Parathyroid adenoma (tissue), 2 donors: ENCODE measurements around the gene SPRYD3.

Source experiments
- H2AFZ ChIP-seq: fragments of 300-600 bp; sonication (generic); one replicate; pipeline ENCODE4 v1.7.0; 2017; ENCODE audit warnings: antibody characterized with exemption, mild to moderate bottlenecking
- H3K27ac ChIP-seq: fragments of 300-600 bp; sonication (generic); one replicate; pipeline ENCODE4 v1.7.0; 2017
- H3K27me3 ChIP-seq: fragments of 300-600 bp; sonication (generic); one replicate; pipeline ENCODE4 v1.7.0; 2017; ENCODE audit warnings: low read length; ENCODE audit not compliant: control insufficient read depth, insufficient read depth
- H3K36me3 ChIP-seq: fragments of 300-600 bp; sonication (generic); one replicate; pipeline ENCODE4 v1.7.0; 2017; ENCODE audit warnings: low read length; ENCODE audit not compliant: control insufficient read depth, insufficient read depth
- H3K4me1 ChIP-seq: fragments of 300-600 bp; sonication (generic); one replicate; pipeline ENCODE4 v1.7.0; 2017; ENCODE audit warnings: control low read depth
- H3K4me2 ChIP-seq: fragments of 300-600 bp; sonication (generic); one replicate; pipeline ENCODE4 v1.7.0; 2017; ENCODE audit warnings: low read length
- H3K4me3 ChIP-seq: fragments of 300-600 bp; sonication (generic); one replicate; pipeline ENCODE4 v1.7.0; 2017; ENCODE audit warnings: low read depth, low read length
- H3K79me2 ChIP-seq: fragments of 300-600 bp; sonication (generic); one replicate; pipeline ENCODE4 v1.7.0; 2017; ENCODE audit warnings: control low read depth
- H3K9ac ChIP-seq: fragments of 300-600 bp; sonication (generic); one replicate; pipeline ENCODE4 v1.7.0; 2017; ENCODE audit warnings: mild to moderate bottlenecking
- H3K9me3 ChIP-seq: fragments of 300-600 bp; sonication (generic); one replicate; pipeline ENCODE4 v1.7.0; 2017; ENCODE audit warnings: low read length; ENCODE audit not compliant: control insufficient read depth
- TF ChIP-seq, protein P1 (sequence below): fragments of 300-600 bp; sonication (generic); IDR thresholded peaks from one replicate; pipeline ENCODE4 v1.7.0; 2017; ENCODE audit warnings: antibody characterized with exemption, mild to moderate bottlenecking
- donor health status: primary hyperparathyroidism.

Gene SPRYD3

DNA sequence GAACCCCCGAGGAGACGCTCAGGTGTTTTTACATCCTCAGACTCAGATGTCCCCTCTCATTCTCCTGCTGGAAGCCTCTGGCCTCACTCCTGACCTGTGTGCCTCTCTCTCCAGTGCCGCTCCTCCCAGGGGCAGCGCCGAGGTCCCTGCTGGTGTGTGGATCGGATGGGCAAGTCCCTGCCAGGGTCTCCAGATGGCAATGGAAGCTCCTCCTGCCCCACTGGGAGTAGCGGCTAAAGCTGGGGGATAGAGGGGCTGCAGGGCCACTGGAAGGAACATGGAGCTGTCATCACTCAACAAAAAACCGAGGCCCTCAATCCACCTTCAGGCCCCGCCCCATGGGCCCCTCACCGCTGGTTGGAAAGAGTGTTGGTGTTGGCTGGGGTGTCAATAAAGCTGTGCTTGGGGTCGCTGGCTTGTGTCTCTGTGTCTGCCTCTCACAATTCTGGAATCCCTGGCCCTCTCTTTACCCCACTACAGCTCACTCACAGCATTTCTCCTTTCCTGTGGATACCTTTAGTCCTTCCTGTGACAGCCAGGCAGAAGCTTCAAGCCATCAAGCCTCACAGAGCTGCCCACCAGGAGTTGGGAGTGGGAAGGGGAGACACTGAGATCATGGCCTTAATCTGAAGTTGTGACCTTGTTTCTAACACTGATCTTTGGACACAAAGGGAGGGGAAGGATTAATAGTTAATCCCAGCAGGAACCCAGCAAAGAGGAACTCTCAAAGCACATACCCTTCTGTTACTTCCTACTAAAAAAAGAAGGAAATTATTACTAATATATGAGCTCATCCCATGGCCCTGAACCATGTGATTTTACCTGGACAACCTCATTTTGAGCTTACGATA, 23.0 kb upstream of the SPRYD3 start:
- Histone ChIP-seq H3K36me3 (no peaks in the 10 kb centered on the region), H3K4me2 (no peak overlapping the region), H3K4me3 (no peak overlapping the region), H2AFZ (no peak overlapping the region), H3K27ac (no peak overlapping the region), H3K79me2 (no peaks in the 10 kb centered on the region), H3K9ac (no peak overlapping the region), H3K27me3 (no peaks in the 10 kb centered on the region), H3K9me3 (no peaks in the 10 kb centered on the region), H3K4me1 (peaks cover 14% of the 10 kb centered on the region)
- TF ChIP-seq, protein P1, sequence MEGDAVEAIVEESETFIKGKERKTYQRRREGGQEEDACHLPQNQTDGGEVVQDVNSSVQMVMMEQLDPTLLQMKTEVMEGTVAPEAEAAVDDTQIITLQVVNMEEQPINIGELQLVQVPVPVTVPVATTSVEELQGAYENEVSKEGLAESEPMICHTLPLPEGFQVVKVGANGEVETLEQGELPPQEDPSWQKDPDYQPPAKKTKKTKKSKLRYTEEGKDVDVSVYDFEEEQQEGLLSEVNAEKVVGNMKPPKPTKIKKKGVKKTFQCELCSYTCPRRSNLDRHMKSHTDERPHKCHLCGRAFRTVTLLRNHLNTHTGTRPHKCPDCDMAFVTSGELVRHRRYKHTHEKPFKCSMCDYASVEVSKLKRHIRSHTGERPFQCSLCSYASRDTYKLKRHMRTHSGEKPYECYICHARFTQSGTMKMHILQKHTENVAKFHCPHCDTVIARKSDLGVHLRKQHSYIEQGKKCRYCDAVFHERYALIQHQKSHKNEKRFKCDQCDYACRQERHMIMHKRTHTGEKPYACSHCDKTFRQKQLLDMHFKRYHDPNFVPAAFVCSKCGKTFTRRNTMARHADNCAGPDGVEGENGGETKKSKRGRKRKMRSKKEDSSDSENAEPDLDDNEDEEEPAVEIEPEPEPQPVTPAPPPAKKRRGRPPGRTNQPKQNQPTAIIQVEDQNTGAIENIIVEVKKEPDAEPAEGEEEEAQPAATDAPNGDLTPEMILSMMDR, result no peak

DNA sequence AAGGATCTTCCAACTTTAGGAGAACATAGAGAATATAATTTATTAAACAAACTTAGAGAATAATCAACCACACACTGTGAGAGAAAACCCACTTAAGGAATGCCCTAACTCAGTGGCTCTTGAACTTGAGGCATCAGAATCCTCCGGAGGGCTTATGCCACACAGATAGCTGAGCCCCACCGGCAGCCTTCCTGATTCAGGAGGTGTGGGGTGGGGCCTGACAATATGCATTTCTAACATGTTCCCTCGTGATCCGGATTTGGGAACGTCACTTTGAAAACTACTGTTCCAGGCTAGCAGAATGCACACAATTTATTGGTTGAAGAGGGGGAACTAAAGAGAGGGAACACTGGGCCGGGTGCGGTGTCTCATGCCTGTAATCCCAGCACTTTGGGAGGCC, 22.1 kb upstream of the SPRYD3 start:
- Histone ChIP-seq H3K4me1 (peaks cover 14% of the 10 kb centered on the region), H3K9ac (no peak overlapping the region), H3K79me2 (no peaks in the 10 kb centered on the region), H3K4me2 (no peak overlapping the region), H3K27me3 (no peaks in the 10 kb centered on the region), H3K27ac (no peak overlapping the region), H3K9me3 (no peaks in the 10 kb centered on the region), H2AFZ (no peak overlapping the region), H3K4me3 (no peak overlapping the region), H3K36me3 (no peaks in the 10 kb centered on the region)
- TF ChIP-seq, protein P1, result no peak

DNA sequence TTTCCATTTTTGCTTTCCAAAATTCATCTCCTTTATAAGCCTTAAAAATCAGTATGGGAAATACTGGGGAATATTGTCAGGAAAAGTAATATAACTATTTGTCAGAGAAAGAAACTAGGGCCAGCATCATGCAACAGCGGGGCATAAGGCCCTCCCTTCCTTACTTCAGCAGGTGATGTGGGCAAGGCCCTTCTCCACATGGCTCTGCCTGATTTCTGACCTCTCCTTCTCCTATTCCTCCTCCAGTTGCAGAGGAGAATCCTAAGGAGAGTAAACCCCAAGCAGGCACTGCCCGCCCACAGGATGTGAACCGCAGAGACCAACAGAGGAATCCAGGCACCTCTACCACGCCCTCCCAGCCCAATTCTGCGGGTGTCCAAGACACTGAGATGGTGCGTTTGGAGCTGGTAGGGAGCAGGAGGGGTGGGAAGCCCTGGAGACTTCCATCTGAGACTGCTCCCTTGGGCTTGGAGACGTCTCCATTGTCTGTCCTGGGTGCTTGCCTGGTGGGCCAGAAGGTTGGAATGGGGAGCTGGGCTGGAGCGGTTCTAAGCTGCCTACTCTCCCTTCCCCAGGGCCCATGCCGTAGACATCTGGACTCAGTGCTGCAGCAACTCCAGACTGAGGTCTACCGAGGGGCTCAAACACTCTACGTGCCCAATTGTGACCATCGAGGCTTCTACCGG, 21.4 kb upstream of the SPRYD3 start:
- H3K4me2 ChIP-seq, result no peak overlapping the region
- H3K79me2 ChIP-seq, result no peaks in the 10 kb centered on the region
- H2AFZ ChIP-seq, result no peak overlapping the region
- no peak overlapping the region for H3K27ac ChIP-seq
- no peak overlapping the region for H3K9ac ChIP-seq
- H3K36me3 ChIP-seq, result no peaks in the 10 kb centered on the region
- peaks cover 14% of the 10 kb centered on the region for H3K4me1 ChIP-seq
- no peaks in the 10 kb centered on the region for H3K27me3 ChIP-seq
- no peak overlapping the region for H3K4me3 ChIP-seq
- no peaks in the 10 kb centered on the region for H3K9me3 ChIP-seq
- TF ChIP-seq, protein P1, result no peak

DNA sequence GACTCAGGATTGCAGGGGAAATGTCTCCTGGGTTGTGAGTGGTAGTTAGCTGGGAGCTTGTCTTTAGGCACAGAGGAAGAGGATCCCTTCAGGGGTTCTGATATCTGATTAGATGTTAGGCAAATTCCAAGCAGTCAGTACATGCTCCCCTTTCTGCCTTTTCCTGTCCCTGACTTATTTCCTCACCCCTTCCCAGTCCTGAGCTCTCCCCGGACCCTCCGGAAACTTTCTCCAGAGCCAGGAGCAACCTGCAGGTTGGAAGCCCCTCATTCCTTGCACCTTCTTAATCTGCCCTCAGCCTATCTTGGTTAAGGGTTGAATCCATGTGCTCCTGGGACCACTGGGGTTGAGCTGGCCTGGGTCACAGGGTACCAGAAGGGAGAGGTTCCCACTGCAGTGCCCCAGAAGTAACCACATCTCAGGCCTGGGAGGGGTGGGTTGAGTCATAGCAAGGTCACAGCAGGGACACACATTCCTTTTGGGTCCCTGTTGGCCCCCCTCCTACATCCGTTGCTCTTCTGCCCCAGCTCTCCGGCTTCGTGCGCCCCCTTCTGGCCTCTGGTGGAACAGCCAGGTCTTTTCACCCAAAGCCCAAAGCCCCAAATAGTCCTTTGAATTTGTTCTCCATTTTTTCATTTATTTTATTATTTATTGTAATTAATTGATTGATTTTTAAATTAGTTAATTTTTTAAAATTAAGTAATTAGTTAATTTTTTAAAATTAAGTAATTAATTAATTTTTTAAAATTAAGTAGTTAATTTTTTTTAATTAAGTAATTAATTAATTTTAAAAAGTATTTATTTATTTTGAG, 20.1 kb upstream of the SPRYD3 start:
- H3K79me2 ChIP-seq, result no peaks in the 10 kb centered on the region
- TF ChIP-seq, protein P1, result peak; percentile 89
- peak overlapping the region; percentile 40 for H3K27ac ChIP-seq
- no peaks in the 10 kb centered on the region for H3K27me3 ChIP-seq
- no peak overlapping the region for H3K4me3 ChIP-seq
- H3K4me1 ChIP-seq, result peaks cover 14% of the 10 kb centered on the region
- H2AFZ ChIP-seq, result no peak overlapping the region
- no peaks in the 10 kb centered on the region for H3K9me3 ChIP-seq
- H3K9ac ChIP-seq, result no peak overlapping the region
- no peaks in the 10 kb centered on the region for H3K36me3 ChIP-seq
- H3K4me2 ChIP-seq, result no peak overlapping the region
